GM12878 (cell line): ENCODE results near the gene CAST.

ENCODE experiments used
- BHLHE40 ChIP-seq, 2 experiments: fragments of 450-650 bp in 1 of 2; IDR thresholded peaks; 2 replicates each; pipeline ENCODE4 v1.6.1; 2011 to 2017; ENCODE audit warnings: low read depth in 2 of 2, borderline replicate concordance in 1 of 2, improper control_type of control experiment in 1 of 2, low read length in 1 of 2, mild to moderate bottlenecking in 1 of 2
- BRCA1 ChIP-seq: IDR thresholded peaks from 2 replicates; pipeline ENCODE4 v1.6.1; 2011; ENCODE audit warnings: low read depth, low read length, improper control_type of control experiment
- CHD1 ChIP-seq: IDR thresholded peaks from 2 replicates; pipeline ENCODE4 v1.6.1; 2012; ENCODE audit warnings: low read depth, low read length, improper control_type of control experiment
- CTCF ChIP-seq, 3 experiments: IDR thresholded peaks in 2 of 3; conservative IDR thresholded peaks in 1 of 3; 2 replicates each; pipeline ENCODE4 v1.5.1; 2011; ENCODE audit warnings: low read depth in 3 of 3, low read length in 3 of 3, mild to moderate bottlenecking in 3 of 3, control low read depth in 2 of 3, moderate library complexity in 2 of 3, inconsistent platforms in 1 of 3, mixed read lengths in 1 of 3; ENCODE audit not compliant: control insufficient read depth in 2 of 3, insufficient read depth in 1 of 3; ENCODE audit errors: extremely low read depth in 1 of 3
- EP300 ChIP-seq, 2 experiments: fragments of 150-350 bp in 1 of 2; IDR thresholded peaks; 2 replicates each; pipeline ENCODE4 v1.6.1; 2011 to 2012; ENCODE audit warnings: low read depth in 2 of 2, low read length in 2 of 2, borderline replicate concordance in 1 of 2, improper control_type of control experiment in 1 of 2, inconsistent platforms in 1 of 2; ENCODE audit not compliant: control insufficient read depth in 1 of 2
- MYB ChIP-seq: fragments of 150-350 bp; IDR thresholded peaks from 2 replicates; pipeline ENCODE4 v1.6.1; 2014; ENCODE audit warnings: mild to moderate bottlenecking, low read depth, low read length, borderline replicate concordance
- POLR2A ChIP-seq: IDR thresholded peaks from 2 replicates; pipeline ENCODE4 v1.6.1; 2011; ENCODE audit warnings: low read depth, mild to moderate bottlenecking, low read length
- RAD21 ChIP-seq: IDR thresholded peaks from 2 replicates; pipeline ENCODE4 v1.6.1; 2011; ENCODE audit warnings: mild to moderate bottlenecking, low read depth, low read length, moderate library complexity; ENCODE audit not compliant: insufficient read depth
- RELA ChIP-seq: fragments of 450-650 bp; IDR thresholded peaks from 2 replicates; pipeline ENCODE4 v1.8.0; 2014; ENCODE audit warnings: borderline replicate concordance; ENCODE audit not compliant: partially characterized antibody
- YY1 ChIP-seq: IDR thresholded peaks from 2 replicates; pipeline ENCODE4 v1.6.1; 2011; ENCODE audit warnings: low read depth, mild to moderate bottlenecking, low read length
- ZNF384 ChIP-seq: IDR thresholded peaks from 2 replicates; pipeline ENCODE4 v1.6.1; 2012; ENCODE audit warnings: low read depth, mild to moderate bottlenecking, low read length, improper control_type of control experiment, borderline replicate concordance
- ZNF622 ChIP-seq: fragments of 450-650 bp; IDR thresholded peaks from 2 replicates; pipeline ENCODE4 v1.6.1; 2017; ENCODE audit warnings: mild to moderate bottlenecking, inconsistent platforms

GRCh38 chr5:96755851-96756250, 93.7 kb downstream of the CAST start:
- TF ChIP-seq BRCA1 (no peak), POLR2A (no peak), CTCF (IDR thresholded peaks at IDR 0.05 in 2 of 3, conservative IDR thresholded peaks at IDR 0.05 in 1 of 3; ENCODE audit: control insufficient read depth in 2 of 3, extremely low read depth in 1 of 3, insufficient read depth in 1 of 3, low read depth in 3 of 3, low read length in 3 of 3) (no peak), CHD1 (no peak), RAD21 (no peak), ZNF384 (no peak), BHLHE40 (IDR thresholded peaks at IDR 0.05; ENCODE audit: borderline replicate concordance in 1 of 2, low read depth in 2 of 2, low read length in 1 of 2) (no peak), ZNF622 (no peak), EP300 (IDR thresholded peaks at IDR 0.05; ENCODE audit: borderline replicate concordance in 1 of 2, control insufficient read depth in 1 of 2, low read depth in 2 of 2, low read length in 2 of 2) (no peak), RELA (no peak), MYB (no peak), YY1 (no peak)
